Measurements from ENCODE around the gene CGB3.
"Not testable (repeated sequence)": the region's sequence is repeated elsewhere in the genome, so short reads cannot be mapped to it uniquely, and the experiment has no call there.

CGB3 gene

DNA sequence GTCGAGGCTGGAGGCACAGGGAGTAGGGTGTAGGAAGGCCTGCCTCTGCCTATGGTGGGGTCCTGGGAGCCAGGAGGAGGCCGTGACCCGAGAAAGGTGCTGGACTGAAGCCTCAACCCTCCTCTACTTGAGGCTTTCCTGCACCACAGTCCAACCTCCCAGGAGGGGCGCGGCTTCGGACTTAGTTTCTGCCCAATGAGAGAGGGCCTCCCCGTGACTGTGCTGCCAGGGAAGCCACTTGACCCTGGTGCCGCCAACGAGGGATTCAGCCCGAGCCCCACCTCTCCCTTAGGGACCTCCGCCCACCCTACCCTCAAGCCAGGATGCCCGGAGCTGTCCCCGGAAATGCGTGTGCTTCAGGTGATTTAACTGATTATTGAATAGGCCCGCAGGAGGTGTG is at the start of gene CGB3:
TSS of gene CGB3 (minus strand) at position 101 of the 400 bp plus-strand sequence. CDS start 362 bp downstream, outside the sequence.
- H3K4me3 ChIP-seq (ENCODE audit: low read depth, low read length); H3K36me3 ChIP-seq (replicated peaks); H3K27me3 ChIP-seq (replicated peaks); in situ Hi-C loops (cut with HindIII; ENCODE audit: low pct_ligation_motif_present, low sequenced_read_pairs); H3K27ac ChIP-seq; DNase-seq: not testable (repeated sequence)

DNA sequence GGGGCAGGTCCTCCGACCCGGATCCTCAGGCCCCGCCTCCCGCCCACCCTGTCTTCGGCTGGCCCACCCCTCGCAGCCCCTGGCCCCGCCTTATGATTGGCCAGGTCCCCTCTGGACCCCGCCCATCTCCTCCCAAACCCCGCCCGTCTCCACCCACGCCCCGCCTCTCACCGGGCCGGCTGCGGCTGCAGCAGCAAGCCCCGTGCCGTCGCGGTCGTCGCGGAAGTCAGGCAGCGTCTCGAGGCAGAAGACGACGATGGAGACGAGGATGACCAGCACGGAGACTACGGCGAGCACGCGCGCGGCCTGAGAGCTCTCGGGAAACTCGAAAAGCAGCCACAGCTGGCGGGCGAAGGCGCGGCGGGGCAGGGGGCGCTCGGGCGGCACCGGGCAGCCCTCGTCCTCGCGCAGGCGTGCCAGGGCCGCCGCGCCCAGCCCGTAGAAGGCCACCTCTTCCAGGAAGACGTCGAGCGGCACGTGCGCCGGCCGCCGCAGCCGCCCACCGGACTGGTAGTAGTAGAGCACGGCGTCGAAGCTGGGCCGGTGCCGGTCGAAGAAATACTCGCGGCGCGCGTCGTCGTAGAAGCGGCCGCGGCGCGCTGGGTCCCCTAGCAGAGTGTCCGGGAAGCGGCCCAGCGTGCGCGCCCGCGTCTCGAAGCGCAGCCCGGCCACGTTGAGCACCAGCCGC is 47.9 kb upstream of the CGB3 start:
- no peak overlapping the region for H3K27ac ChIP-seq
- no peak for DNase-seq
- peaks cover 12% of the 10 kb centered on the region for H3K27me3 ChIP-seq (replicated peaks)
- H3K4me3 ChIP-seq (ENCODE audit: low read depth, low read length): no peak overlapping the region
- no peaks in the 10 kb centered on the region for H3K36me3 ChIP-seq (replicated peaks)
- in situ Hi-C loops (cut with HindIII; ENCODE audit: low pct_ligation_motif_present, low sequenced_read_pairs): no loop called here
- TF ChIP-seq, protein P1, sequence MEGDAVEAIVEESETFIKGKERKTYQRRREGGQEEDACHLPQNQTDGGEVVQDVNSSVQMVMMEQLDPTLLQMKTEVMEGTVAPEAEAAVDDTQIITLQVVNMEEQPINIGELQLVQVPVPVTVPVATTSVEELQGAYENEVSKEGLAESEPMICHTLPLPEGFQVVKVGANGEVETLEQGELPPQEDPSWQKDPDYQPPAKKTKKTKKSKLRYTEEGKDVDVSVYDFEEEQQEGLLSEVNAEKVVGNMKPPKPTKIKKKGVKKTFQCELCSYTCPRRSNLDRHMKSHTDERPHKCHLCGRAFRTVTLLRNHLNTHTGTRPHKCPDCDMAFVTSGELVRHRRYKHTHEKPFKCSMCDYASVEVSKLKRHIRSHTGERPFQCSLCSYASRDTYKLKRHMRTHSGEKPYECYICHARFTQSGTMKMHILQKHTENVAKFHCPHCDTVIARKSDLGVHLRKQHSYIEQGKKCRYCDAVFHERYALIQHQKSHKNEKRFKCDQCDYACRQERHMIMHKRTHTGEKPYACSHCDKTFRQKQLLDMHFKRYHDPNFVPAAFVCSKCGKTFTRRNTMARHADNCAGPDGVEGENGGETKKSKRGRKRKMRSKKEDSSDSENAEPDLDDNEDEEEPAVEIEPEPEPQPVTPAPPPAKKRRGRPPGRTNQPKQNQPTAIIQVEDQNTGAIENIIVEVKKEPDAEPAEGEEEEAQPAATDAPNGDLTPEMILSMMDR (IDR thresholded peaks at IDR 0.05; ENCODE audit: low read depth, low read length, missing control alignments): no peak

DNA sequence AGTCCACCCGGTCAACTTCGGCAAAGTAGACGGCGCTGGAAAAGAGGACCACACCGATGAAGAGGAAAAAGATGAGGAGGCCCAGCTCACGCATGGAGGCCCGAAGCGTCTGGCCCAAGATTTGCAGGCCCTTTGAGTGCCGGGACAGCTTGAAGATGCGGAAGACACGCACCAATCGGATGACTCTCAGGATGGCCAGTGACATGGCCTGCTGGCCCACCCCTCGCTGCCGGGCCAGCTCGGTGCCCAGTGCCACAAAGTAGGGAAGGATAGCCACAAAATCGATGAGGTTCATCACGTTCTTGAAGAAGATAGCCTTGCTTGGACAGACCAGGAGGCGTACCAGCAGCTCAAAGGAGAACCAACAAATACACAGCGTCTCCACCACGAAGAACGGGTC is 46.3 kb upstream of the CGB3 start:
- no peaks in the 10 kb centered on the region for H3K36me3 ChIP-seq (replicated peaks)
- peaks cover 19% of the 10 kb centered on the region for H3K27me3 ChIP-seq (replicated peaks)
- TF ChIP-seq, protein P1 (IDR thresholded peaks at IDR 0.05; ENCODE audit: low read depth, low read length, missing control alignments): no peak
- DNase-seq: no peak
- H3K4me3 ChIP-seq (ENCODE audit: low read depth, low read length): no peak overlapping the region
- no peak overlapping the region for H3K27ac ChIP-seq
- in situ Hi-C loops (cut with HindIII; ENCODE audit: low pct_ligation_motif_present, low sequenced_read_pairs): no loop called here

DNA sequence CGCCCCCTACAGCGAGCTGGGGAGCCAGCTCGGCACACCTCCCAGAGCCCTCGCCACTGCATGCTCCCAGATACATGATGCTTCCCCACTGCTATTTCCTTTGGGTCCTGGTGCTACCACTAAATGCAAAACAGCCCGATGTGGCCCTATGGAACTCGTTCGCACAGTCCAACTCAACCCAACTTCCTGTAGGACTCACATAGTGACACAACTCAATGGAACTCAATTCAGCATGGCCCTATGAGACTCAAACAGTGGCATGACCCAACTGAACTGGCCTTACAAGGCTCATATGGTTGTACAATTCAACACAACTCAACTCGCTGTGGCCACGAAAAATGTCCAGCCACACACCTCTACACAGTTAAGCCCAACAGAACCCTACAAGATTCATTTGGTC is 44.9 kb upstream of the CGB3 start:
- Histone ChIP-seq H3K27ac (no peak overlapping the region), H3K27me3 (replicated peaks) (peaks cover 20% of the 10 kb centered on the region), H3K4me3 (ENCODE audit: low read depth, low read length) (no peak overlapping the region), H3K36me3 (replicated peaks) (no peaks in the 10 kb centered on the region)
- TF ChIP-seq, protein P1 (IDR thresholded peaks at IDR 0.05; ENCODE audit: low read depth, low read length, missing control alignments): no peak
- DNase-seq: no peak
- in situ Hi-C loops (cut with HindIII; ENCODE audit: low pct_ligation_motif_present, low sequenced_read_pairs): no loop called here

DNA sequence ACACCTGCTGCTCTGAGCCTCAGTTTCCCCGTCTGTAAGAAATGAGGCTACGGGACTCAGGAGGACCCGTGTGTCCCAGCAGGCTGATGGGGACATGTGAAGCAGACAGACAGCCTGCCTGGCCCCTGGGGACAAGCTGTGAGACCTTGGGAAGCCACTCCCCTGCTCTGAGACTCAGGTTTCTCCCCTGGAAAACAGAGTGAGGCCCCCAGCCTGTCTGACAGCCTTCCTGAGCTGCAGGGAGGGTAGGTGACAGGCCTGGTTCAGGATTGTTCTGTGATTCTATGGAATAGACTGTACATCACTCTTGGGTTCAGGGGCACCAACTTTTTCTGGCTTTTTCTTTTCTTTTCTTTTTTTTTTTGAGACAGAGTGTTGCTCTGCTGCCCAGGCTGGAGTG is 43.4 kb upstream of the CGB3 start:
- Histone ChIP-seq H3K4me3 (ENCODE audit: low read depth, low read length) (no peak overlapping the region), H3K27me3 (replicated peaks) (peaks cover 12% of the 10 kb centered on the region), H3K27ac (no peak overlapping the region), H3K36me3 (replicated peaks) (no peaks in the 10 kb centered on the region)
- TF ChIP-seq, protein P1 (IDR thresholded peaks at IDR 0.05; ENCODE audit: low read depth, low read length, missing control alignments): no peak
- in situ Hi-C loops (cut with HindIII; ENCODE audit: low pct_ligation_motif_present, low sequenced_read_pairs): no loop called here
- DNase-seq: no peak

DNA sequence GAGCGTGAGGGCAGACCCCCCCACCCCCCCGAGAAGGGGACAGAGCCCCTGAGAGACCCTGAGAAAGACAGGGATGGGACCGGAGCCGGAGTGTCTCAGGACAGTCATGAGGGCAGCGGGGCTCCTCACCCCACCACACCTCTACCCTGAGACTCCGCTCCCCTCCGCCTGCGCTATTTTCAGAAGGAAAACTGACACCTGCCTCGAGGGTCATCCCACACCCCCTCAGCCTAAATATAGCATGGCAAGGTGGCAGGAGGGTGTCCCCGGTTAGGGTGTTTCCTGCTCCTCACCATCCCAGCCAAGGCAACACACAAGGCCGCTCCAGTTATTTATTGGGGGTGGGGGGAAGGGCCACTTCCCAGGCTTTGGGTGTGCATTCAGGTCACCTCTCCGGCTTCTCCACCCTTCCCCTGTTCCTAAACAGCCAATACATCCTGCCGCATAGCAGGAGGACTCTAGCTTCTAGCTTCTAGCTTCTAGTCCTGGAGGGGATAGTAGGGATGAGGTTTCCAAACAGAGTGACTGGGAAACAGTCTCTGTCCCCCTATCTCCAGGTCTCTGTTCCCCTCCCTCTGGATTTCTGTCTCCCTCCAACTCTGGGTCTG is 41.9 kb upstream of the CGB3 start:
- Histone ChIP-seq H3K27ac (no peak overlapping the region), H3K36me3 (replicated peaks) (no peaks in the 10 kb centered on the region), H3K4me3 (ENCODE audit: low read depth, low read length) (no peak overlapping the region), H3K27me3 (replicated peaks) (peaks cover 8% of the 10 kb centered on the region)
- in situ Hi-C loops (cut with HindIII; ENCODE audit: low pct_ligation_motif_present, low sequenced_read_pairs): no loop called here
- TF ChIP-seq, protein P1 (IDR thresholded peaks at IDR 0.05; ENCODE audit: low read depth, low read length, missing control alignments): no peak
- no peak for DNase-seq

All from brain microvascular endothelial cell (primary cell).